ENCODE results near the gene PRICKLE4.
"Not testable (repeated sequence)": the region's sequence is repeated elsewhere in the genome, so short reads cannot be mapped to it uniquely, and the experiment has no call there.

Gene PRICKLE4

DNA sequence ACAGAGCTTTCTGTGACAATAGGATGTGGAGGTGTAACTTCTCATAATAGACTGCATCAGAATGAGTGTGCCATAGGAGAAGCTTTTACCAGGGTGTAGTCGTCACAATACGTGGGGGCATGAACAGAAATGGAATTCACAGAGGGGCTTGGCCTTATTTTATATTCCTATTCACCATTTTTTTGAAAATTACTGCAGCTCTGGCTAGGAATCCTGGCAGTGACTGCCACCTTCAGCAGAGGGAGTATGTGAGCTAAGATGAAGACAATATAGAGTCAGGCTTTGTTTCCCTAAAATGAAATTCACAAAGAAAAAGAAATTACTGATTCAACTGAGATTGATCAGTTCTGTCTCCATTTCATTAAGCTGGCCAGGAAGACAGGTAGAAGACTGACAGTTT, 20.8 kb downstream of the PRICKLE4 start:
- DNase-seq = no peak

DNA sequence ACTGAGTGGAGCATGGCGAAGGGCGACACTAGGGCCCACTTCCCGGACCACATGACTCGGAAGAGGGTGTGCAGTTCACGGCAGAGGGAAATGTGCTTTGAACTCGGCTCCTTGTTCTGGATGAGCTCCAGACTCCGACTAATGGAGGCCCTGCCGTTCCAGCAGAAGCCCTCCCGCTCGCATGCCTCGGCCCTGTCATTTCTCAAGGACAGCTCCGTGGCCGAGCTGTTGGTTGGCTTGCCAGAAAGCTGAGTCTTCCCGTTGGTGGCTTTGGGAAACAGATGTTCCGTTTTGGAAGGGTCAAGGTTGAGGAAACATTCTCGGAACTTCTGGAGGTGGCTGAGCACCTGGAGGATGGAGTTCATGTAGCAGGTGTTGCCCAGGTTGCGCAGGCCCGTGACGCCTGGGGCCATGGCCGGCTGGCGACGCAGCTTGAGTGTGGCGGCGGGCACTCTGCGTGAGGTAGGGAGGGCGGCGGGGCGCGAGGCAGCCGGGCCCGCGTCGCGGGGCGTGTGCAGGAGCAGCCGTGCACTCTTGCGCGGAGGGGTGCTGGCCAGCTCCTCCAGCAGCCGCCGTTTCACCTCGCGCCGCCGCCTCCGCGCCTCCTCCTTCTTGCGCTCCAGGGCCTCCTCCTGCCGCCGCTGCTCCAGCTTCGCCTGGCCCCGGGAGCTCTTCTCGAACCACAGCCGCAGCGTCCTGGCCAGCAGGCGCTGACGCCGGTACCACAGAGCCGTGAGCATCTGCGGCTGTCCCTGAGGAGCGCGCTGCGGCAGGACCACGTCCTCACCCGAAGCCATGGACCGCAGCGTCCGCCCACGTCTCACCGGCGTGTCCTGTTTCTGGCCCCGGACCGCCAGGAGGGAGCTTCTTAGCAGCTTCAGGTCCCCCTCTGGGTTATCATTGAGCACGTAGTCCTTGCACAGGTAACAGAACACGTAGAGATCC, 25.5 kb downstream of the PRICKLE4 start:
- no peak for DNase-seq

DNA sequence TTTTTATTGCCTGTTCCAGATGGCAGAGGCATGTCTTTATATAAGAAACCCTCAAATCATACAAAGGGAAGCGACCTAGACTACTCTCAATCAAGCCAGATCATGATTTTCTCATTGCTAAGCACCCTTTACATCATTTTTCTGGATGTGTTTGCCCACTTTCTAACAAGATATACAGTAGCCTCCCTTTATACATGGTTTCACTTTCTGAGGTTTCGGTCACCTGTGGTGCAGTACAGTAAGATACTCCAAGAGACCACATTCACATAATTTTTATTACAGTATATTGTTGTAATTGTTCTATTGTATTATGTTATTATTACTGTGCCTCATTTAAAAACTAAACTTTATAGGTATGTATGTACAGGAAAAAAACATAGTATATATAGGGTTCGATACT, 30.5 kb downstream of the PRICKLE4 start:
- no peak for DNase-seq

- not testable (repeated sequence) for DNase-seq
These were observed 31.4 kb downstream of the PRICKLE4 start for GRCh38 chr6:41811946-41812345.

GRCh38 chr6:41813469-41813868, 32.9 kb downstream of the PRICKLE4 start:
- no peak for DNase-seq

- DNase-seq = no peak
These were observed 33.4 kb downstream of the PRICKLE4 start for GRCh38 chr6:41813956-41814355.

DNA sequence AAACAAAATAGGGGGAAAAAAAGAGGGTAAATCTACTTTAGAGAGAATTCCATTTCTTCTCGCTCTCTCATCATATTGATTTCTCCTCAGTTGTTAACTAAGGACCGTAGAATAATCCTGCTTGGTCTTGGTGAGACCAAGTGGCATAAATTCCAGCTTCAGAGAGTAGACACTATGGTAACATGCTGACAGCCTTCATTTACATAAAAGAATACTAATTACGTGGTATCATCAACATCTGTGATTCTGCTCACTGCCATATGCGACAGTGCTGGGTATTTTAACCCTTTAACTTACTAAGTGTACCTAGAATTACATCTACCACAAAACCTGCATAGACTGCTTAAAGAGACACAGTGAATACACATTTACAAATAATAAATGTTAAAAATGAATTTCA, 34.0 kb downstream of the PRICKLE4 start:
- DNase-seq = peak; percentile 18

DNA sequence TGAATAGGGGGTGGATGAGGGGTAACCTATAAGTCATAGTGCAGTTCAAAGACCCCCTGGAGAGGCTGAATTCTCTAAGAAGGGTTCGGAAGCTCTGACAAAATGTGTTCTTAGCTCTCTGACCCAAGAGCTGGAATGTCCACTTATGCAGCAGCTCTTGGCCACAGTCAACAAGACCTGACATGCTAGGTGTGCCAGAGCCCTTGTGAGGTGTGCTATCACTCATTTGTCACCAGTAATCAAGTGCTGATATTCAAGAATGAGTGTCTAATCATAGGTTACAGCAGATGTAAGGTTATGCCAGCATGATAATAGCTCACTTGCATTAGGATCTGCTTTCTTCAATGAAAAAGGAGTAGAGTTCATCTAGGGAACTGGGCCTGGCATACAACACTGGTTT, 35.0 kb downstream of the PRICKLE4 start:
- DNase-seq = no peak

- DNase-seq = no peak
These were observed 37.9 kb downstream of the PRICKLE4 start for GRCh38 chr6:41818271-41819054.

DNA sequence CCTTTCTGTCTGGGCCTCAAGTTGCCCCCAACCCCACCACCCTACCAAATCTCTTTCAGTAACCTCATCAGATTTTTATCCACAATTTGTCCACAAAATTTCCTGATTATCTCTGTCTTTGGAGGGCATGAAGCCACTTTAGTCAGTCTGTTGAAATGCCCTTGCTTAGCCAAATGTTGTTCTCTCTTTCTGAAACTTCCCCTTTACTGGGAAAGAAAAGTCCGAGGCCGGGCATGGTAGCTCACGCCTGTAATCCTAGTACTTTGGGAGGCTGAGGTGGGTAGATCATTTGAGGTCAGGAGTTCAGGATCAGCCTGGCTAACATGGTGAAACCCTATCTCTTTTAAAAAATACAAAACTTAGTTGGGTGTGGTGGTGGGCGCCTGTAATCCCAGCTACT, 40.7 kb downstream of the PRICKLE4 start:
- no peak for DNase-seq

DNA sequence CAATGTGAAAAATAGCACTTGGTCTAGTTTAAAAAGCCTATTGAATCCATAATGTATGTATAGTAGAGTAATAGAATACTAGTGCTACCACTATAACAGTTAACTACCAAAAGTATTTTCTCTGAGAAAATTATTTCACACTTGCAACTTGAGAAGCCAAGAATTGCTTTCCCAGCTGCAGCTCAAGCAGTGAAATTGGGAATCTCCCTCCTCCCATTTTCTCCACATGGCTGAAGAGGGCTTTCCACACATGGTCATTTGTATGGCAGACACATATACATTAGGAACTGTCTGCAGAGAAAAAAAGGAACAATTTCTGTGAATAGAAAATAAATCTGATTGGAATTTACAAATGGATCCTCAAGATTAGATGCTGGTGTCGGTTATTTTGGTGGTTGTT, 41.4 kb downstream of the PRICKLE4 start:
- DNase-seq = no peak

- no peak for DNase-seq
These were observed 42.6 kb downstream of the PRICKLE4 start for GRCh38 chr6:41823178-41823577.

GRCh38 chr6:41824571-41825569, 44.3 kb downstream of the PRICKLE4 start:
- DNase-seq = no peak

DNA sequence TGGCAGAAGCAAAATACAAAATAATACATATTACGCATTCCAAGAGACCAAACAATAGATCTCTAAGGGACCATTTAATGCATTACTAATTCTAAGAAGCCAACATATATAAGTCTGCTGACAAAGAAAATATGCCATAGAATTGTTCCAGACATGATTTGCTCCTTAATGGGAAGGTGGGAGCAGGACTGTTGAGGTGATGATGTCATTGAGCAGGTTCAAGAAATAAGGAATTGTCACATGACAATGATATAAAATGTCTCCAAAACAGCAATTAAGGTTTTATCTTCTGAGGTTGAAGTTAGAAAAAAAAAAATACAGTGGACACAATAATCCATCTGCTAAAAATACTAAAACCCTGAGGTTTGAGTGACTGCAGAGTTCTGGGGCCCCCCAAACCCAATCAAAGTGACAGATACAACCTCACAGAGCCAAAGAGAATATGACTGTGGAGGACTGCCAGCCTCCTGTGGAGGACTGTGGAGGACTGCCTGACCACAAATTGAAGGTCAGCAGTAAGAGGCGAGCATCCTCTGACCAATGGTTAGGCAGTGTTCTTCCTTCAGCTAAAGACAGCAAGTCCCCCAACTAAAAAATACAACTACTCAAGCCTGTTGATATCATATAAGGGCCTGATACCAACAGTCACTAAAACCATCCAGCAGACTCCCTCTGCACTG, 45.9 kb downstream of the PRICKLE4 start:
- no peak for DNase-seq

DNA sequence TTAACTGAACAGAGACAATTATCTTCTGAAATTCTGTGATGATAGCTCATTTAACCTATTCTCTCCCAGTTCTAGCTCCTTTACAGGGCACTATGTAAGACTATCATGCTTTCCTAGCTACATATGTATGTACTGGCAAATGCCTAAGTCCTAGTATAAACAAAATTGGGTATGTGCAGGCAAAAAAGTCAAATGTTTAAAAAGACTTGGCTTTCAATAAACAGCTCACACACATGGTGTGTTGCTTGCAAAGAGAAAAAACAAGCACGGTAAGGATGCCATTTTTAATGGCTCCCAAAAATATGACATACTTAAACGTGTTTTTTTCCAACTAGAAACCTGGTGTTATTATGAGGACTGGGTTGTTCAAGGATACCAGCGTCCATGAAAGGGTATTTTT, 51.7 kb downstream of the PRICKLE4 start:
- no peak for DNase-seq

DNA sequence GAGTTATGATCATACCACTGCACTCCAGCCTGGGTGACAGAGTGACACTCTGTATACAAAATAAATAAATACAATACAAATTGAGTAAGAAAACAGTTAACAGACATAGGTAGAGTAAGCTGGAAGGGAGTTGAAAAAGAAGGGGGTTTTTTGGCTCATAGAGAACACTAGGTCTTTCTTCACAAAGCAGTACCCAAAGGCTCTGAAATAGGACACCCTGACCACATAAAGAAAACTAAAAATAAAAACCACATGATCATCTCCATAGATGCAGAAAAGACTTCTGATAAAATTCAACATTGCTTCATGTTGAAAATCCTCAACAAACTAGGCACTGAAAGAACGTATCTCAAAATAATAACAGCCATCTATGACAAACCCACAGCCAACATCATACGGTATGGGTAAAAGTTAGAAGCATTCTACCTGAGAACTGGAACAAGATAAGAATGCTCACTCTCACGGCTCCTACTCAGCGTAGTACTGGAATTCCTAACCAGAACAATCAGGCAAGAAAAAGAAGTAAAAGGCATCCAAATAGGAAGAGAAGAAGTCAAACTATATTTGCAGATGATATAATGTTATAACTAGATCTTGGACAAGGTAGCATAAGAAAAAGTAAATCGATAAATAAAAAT, 55.6 kb downstream of the PRICKLE4 start:
- no peak for DNase-seq

DNA sequence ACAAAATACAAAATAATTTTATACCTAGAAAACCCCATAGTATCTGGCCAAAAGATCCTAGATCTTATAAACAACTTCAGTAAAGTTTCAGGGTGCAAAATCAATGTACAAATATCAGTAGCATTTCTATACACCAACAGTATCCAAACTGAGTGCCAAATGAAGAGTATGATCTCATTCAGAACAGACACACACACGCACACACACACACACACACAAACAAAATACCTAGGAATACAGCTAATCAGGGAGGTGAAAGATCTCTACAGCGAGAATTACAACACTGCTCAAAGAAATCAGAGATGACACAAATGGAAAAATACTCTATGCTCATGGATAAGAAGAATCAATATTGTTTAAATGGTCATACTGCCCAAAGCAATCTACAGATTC, 56.1 kb downstream of the PRICKLE4 start:
- DNase-seq = no peak

Data from NCI-H1694 (cell line).